ENCODE data around the gene SELENOS.

- no peak for TF ChIP-seq CTCF (IDR thresholded peaks at IDR 0.05)
- no peak for TF ChIP-seq POLR2A (IDR thresholded peaks at IDR 0.05)
Measured at GRCh38 chr15:101315736-101316135, 38.5 kb upstream of the SELENOS start.
